ENCODE results near the gene HS6ST3.
"Not testable (repeated sequence)": the region's sequence is repeated elsewhere in the genome, so short reads cannot be mapped to it uniquely, and the experiment has no call there.

The HS6ST3 gene

GRCh38 chr13:96091164-96092117 lies 1.5 kb downstream of the HS6ST3 start:
- DNase-seq (ENCODE audit: low spot score) = no peak

GRCh38 chr13:96093296-96094006 lies 3.5 kb downstream of the HS6ST3 start:
- DNase-seq (ENCODE audit: low spot score) = no peak

- DNase-seq (ENCODE audit: low spot score) = no peak
Measured at GRCh38 chr13:96100457-96101220, 10.7 kb downstream of the HS6ST3 start.

- DNase-seq (ENCODE audit: low spot score) = no peak
Measured at GRCh38 chr13:96104516-96104915, 14.6 kb downstream of the HS6ST3 start.

- DNase-seq (ENCODE audit: low spot score) = not testable (repeated sequence)
Measured at GRCh38 chr13:96108072-96108471, 18.2 kb downstream of the HS6ST3 start.

- DNase-seq (ENCODE audit: low spot score) = no peak
Measured at GRCh38 chr13:96109125-96109524, 19.2 kb downstream of the HS6ST3 start.

- DNase-seq (ENCODE audit: low spot score) = no peak
Measured at GRCh38 chr13:96112936-96113335, 23.0 kb downstream of the HS6ST3 start.

- DNase-seq (ENCODE audit: low spot score) = not testable (repeated sequence)
Measured at GRCh38 chr13:96115368-96115767, 25.5 kb downstream of the HS6ST3 start.

GRCh38 chr13:96119921-96120320 lies 30.0 kb downstream of the HS6ST3 start:
- DNase-seq (ENCODE audit: low spot score) = no peak

- no peak for DNase-seq (ENCODE audit: low spot score)
Measured at GRCh38 chr13:96130818-96131340, 41.0 kb downstream of the HS6ST3 start.

GRCh38 chr13:96141032-96141431 lies 51.1 kb downstream of the HS6ST3 start:
- no peak for DNase-seq (ENCODE audit: low spot score)

- DNase-seq (ENCODE audit: low spot score) = no peak
Measured at GRCh38 chr13:96159725-96160124, 69.8 kb downstream of the HS6ST3 start.

- no peak for DNase-seq (ENCODE audit: low spot score)
Measured at GRCh38 chr13:96161141-96161540, 71.2 kb downstream of the HS6ST3 start.

- DNase-seq (ENCODE audit: low spot score) = no peak
Measured at GRCh38 chr13:96165840-96166239, 75.9 kb downstream of the HS6ST3 start.

- DNase-seq (ENCODE audit: low spot score) = no peak
Measured at GRCh38 chr13:96172066-96172465, 82.2 kb downstream of the HS6ST3 start.

- no peak for DNase-seq (ENCODE audit: low spot score)
Measured at GRCh38 chr13:96178759-96179158, 88.9 kb downstream of the HS6ST3 start.

- DNase-seq (ENCODE audit: low spot score) = no peak
Measured at GRCh38 chr13:96179309-96179708, 89.4 kb downstream of the HS6ST3 start.

- DNase-seq (ENCODE audit: low spot score) = no peak
Measured at GRCh38 chr13:96181911-96182310, 92.0 kb downstream of the HS6ST3 start.

- no peak for DNase-seq (ENCODE audit: low spot score)
Measured at GRCh38 chr13:96185818-96186217, 95.9 kb downstream of the HS6ST3 start.

- no peak for DNase-seq (ENCODE audit: low spot score)
Measured at GRCh38 chr13:96191367-96191766, 101.5 kb downstream of the HS6ST3 start.

- DNase-seq (ENCODE audit: low spot score) = no peak
Measured at GRCh38 chr13:96193728-96194310, 103.9 kb downstream of the HS6ST3 start.

- DNase-seq (ENCODE audit: low spot score) = no peak
Measured at GRCh38 chr13:96198038-96198437, 108.1 kb downstream of the HS6ST3 start.

Measured in hematopoietic multipotent progenitor cell treated with erythropoietin and hydrocortisone succinate and interleukin-3 and kit ligand, for 15 days (in vitro differentiated cells).